GM12891 (cell line): Measurements from ENCODE around the gene FRMD8.

ENCODE experiments used
- PAX5 ChIP-seq: IDR thresholded peaks from 2 replicates; pipeline ENCODE4 v1.6.1; 2011; ENCODE audit warnings: low read length, moderate library complexity, mild to moderate bottlenecking; ENCODE audit not compliant: insufficient read depth, severe bottlenecking
- POLR2A ChIP-seq: IDR thresholded peaks from 2 replicates; pipeline ENCODE4 v1.6.1; 2011; ENCODE audit warnings: low read depth, low read length, control low read depth
- POLR2AphosphoS5 ChIP-seq: IDR thresholded peaks from 2 replicates; pipeline ENCODE4 v1.6.1; 2011; ENCODE audit warnings: low read depth, low read length, control low read depth
- POU2F2 ChIP-seq: IDR thresholded peaks from 2 replicates; pipeline ENCODE4 v1.6.1; 2011; ENCODE audit warnings: low read depth, mild to moderate bottlenecking, control low read depth, low read length, moderate library complexity
- SPI1 ChIP-seq: IDR thresholded peaks from 2 replicates; pipeline ENCODE4 v1.6.1; 2011; ENCODE audit warnings: low read depth, low read length, control low read depth
- TAF1 ChIP-seq: IDR thresholded peaks from 2 replicates; pipeline ENCODE4 v1.6.1; 2011; ENCODE audit warnings: low read depth, low read length, control low read depth

- TF ChIP-seq POLR2AphosphoS5 (no peak), POLR2A (no peak), TAF1 (no peak), POU2F2 (no peak), SPI1 (no peak), PAX5 (no peak)
Observed at GRCh38 chr11:65379698-65380459, 6.6 kb upstream of the FRMD8 start.
